Measurements from ENCODE around the gene LPP.

The LPP gene

DNA sequence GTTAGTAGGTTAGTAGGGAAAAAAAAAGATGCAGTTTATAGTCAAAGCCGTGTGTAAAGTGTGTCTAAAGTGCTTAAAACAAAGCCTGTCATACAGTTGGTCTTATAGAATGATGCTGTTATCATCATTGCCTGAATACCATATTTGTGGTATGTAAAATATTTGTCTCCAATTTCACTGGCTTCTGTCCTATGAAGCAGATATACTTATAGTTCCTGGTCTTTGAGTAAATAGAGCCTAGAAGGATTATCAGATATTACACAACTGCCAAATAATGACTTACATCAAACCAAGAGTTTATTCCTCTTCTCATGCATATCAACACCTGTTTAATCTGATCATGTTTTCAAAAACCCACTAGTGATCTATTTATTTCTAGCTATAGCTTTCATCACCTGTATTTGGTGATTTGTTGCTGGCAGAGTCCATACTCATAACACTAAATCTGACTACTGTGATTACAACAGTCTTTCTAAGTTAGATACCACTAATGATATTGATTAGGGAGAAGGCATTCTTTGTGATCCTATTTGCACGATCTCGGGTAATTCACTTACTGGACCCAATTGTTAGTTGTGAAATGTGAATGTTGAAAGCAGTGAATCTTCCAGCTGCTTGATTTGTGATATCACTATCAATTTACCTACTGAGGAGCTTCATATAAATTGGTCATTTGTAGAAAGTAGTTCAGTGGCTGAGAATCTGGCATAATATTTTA lies 413.7 kb downstream of the LPP start:
- in situ Hi-C loops (cut with HindIII; ENCODE audit: low pct_ligation_motif_present, low sequenced_read_pairs): no loop called here
- Histone ChIP-seq H3K36me3 (replicated peaks) (no peaks in the 10 kb centered on the region), H3K27ac (no peak overlapping the region), H3K27me3 (replicated peaks) (no peaks in the 10 kb centered on the region), H3K4me3 (ENCODE audit: low read depth, low read length) (no peak overlapping the region)
- TF ChIP-seq, protein P1, sequence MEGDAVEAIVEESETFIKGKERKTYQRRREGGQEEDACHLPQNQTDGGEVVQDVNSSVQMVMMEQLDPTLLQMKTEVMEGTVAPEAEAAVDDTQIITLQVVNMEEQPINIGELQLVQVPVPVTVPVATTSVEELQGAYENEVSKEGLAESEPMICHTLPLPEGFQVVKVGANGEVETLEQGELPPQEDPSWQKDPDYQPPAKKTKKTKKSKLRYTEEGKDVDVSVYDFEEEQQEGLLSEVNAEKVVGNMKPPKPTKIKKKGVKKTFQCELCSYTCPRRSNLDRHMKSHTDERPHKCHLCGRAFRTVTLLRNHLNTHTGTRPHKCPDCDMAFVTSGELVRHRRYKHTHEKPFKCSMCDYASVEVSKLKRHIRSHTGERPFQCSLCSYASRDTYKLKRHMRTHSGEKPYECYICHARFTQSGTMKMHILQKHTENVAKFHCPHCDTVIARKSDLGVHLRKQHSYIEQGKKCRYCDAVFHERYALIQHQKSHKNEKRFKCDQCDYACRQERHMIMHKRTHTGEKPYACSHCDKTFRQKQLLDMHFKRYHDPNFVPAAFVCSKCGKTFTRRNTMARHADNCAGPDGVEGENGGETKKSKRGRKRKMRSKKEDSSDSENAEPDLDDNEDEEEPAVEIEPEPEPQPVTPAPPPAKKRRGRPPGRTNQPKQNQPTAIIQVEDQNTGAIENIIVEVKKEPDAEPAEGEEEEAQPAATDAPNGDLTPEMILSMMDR (IDR thresholded peaks at IDR 0.05; ENCODE audit: low read depth, low read length, missing control alignments): no peak
- DNase-seq: no peak

DNA sequence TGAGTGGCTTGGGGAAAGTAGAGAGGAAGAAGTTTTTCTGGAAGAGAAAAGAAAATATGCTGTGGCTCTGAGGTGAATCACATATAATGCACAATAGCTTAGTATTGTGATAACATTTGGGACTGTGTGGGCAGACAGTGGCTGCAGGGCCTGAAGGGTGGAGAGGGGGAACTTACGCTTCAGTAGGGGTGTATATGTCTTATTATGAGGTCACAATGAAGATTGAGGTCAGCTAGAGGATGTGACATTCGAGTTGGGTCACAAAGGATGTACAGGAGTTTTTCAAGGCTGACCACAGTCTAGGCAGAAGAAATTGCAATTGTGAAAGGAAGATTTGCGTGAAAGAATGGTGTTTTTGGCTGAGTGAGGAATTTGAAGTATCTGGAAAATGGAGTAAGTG lies 414.8 kb downstream of the LPP start:
- H3K27me3 ChIP-seq (replicated peaks): no peaks in the 10 kb centered on the region
- peak overlapping the region; percentile 29 for H3K27ac ChIP-seq
- in situ Hi-C loops (cut with HindIII; ENCODE audit: low pct_ligation_motif_present, low sequenced_read_pairs): no loop called here
- H3K4me3 ChIP-seq (ENCODE audit: low read depth, low read length): no peak overlapping the region
- peak; percentile 53 for DNase-seq
- H3K36me3 ChIP-seq (replicated peaks): no peaks in the 10 kb centered on the region
- TF ChIP-seq, protein P1 (IDR thresholded peaks at IDR 0.05; ENCODE audit: low read depth, low read length, missing control alignments): no peak

DNA sequence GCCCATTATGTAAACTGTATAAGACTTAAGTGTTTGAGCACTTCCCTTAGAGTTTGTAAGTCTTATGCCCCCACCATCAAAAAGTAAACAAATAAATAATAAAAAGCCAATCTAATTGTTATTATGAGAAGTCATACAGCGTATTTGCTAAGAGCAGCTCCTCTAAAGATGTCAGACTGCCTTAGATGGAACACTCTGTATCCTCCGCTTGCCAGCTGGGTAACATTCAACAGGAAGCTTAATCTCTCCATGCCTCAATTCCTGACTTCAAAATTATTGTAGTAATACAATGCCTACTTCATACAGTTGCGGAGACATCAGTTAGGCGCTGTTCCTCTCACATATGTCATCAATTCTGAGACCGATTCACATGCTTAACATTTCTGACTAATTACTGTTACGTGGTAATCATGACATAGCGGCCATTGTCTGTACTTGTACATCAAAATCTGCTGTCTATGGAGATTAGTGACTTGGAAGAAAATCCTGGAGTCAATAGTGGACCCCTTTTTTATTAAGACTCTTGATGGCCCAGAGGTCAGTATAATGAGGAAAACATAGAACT lies 417.7 kb downstream of the LPP start:
- no peak for DNase-seq
- H3K4me3 ChIP-seq (ENCODE audit: low read depth, low read length): no peak overlapping the region
- no peak overlapping the region for H3K27ac ChIP-seq
- TF ChIP-seq, protein P1 (IDR thresholded peaks at IDR 0.05; ENCODE audit: low read depth, low read length, missing control alignments): no peak
- in situ Hi-C loops (cut with HindIII; ENCODE audit: low pct_ligation_motif_present, low sequenced_read_pairs): no loop called here
- H3K27me3 ChIP-seq (replicated peaks): no peaks in the 10 kb centered on the region
- H3K36me3 ChIP-seq (replicated peaks): no peaks in the 10 kb centered on the region

DNA sequence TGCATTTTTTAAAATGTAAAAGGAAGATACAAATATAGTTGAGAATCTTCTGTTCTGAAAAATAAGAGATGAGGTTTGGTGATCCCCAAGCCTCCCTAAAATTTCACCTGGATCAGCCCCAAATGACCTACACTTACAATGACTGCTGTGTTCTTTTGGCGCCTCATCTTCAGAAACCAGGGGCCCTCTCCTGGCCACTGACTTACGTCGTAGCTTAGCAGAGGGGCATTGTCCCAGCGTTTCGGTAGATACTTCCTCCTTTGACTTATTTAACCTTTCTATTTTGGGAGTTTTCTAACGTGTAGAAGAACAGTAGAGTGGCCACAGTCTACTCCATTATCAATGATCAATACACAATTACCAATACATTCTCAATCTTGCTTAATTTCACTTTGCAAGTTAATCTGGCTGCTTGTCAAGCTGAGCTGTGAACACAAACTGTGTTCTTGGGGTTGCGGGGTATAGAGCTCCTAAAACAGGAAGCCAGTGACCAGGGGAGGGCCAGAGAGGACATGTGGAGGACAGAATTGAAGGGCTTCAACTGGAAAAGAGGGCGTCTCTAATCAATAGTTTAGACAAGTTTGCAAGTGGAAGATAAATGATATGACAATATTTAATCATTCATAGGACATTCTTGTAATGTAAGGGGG lies 419.5 kb downstream of the LPP start:
- no peak for DNase-seq
- Histone ChIP-seq H3K27me3 (replicated peaks) (no peaks in the 10 kb centered on the region), H3K4me3 (ENCODE audit: low read depth, low read length) (no peak overlapping the region), H3K27ac (no peak overlapping the region), H3K36me3 (replicated peaks) (no peaks in the 10 kb centered on the region)
- in situ Hi-C loops (cut with HindIII; ENCODE audit: low pct_ligation_motif_present, low sequenced_read_pairs): no loop called here
- TF ChIP-seq, protein P1 (IDR thresholded peaks at IDR 0.05; ENCODE audit: low read depth, low read length, missing control alignments): no peak

DNA sequence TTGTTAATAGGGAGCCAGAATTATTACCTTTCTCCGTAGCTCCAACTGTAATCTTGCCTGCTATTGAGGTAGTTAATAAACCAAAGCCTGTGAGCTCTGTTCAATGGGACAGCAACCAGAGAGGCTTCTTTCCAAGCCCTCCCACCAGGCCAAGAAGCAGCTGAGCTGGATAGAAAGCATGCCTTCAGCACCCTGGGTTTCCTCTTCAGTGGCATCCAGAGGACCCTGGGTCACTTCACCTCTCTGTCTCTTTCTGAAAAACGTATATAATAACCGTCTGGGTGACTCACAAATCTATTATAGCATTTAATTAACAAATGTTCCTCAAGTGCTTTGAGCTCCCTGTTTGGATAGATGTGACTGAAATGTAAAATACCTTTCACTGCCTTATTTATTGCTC lies 420.0 kb downstream of the LPP start:
- H3K27ac ChIP-seq: no peak overlapping the region
- no peaks in the 10 kb centered on the region for H3K27me3 ChIP-seq (replicated peaks)
- DNase-seq: no peak
- in situ Hi-C loops (cut with HindIII; ENCODE audit: low pct_ligation_motif_present, low sequenced_read_pairs): no loop called here
- TF ChIP-seq, protein P1 (IDR thresholded peaks at IDR 0.05; ENCODE audit: low read depth, low read length, missing control alignments): no peak
- no peaks in the 10 kb centered on the region for H3K36me3 ChIP-seq (replicated peaks)
- no peak overlapping the region for H3K4me3 ChIP-seq (ENCODE audit: low read depth, low read length)
